GM23338 (cell line): ENCODE results near the gene SLC26A5. TPM values are rescaled to one million over a fixed set of nuclear protein-coding genes. Genes with fewer than 3 reads are reported as not detected.

Experiments used
- ATAC-seq: fragments of 200-7000 bp; cut with Tn5 transposase; 3 replicates; pipeline ENCODE4 v1.9.1; 2020
- DNase-seq: peaks from one replicate; pipeline ENCODE4 v3.0.0-alpha.2; 2015; ENCODE audit warnings: low spot score
- H2AFZ ChIP-seq: fragments of 200-600 bp; sonication (generic); 2 replicates; pipeline ENCODE4 v1.8.0; 2016; ENCODE audit warnings: antibody characterized with exemption, mild to moderate bottlenecking, moderate library complexity
- H3F3A ChIP-seq: fragments of 200-600 bp; sonication (generic); replicated peaks from 2 replicates; pipeline ENCODE4 v1.8.0; 2017; ENCODE audit warnings: antibody characterized with exemption, mixed run types, low read depth
- H3K27ac ChIP-seq: fragments of 200-600 bp; sonication (generic); 2 replicates; pipeline ENCODE4 v1.6.1; 2016; ENCODE audit warnings: low read depth
- H3K27me3 ChIP-seq: fragments of 200-600 bp; sonication (generic); 2 replicates; pipeline ENCODE4 v1.8.0; 2016; ENCODE audit warnings: mild to moderate bottlenecking, mixed run types, moderate library complexity; ENCODE audit not compliant: insufficient read depth
- H3K36me3 ChIP-seq: fragments of 200-600 bp; sonication (generic); 2 replicates; pipeline ENCODE4 v1.8.0; 2016; ENCODE audit warnings: mild to moderate bottlenecking; ENCODE audit not compliant: insufficient read depth
- H3K4me1 ChIP-seq: fragments of 200-600 bp; sonication (generic); 2 replicates; pipeline ENCODE4 v1.8.0; 2016; ENCODE audit warnings: mild to moderate bottlenecking, moderate library complexity; ENCODE audit not compliant: insufficient read depth
- H3K4me2 ChIP-seq: fragments of 200-600 bp; sonication (generic); 2 replicates; pipeline ENCODE4 v1.7.1; 2017; ENCODE audit warnings: mixed run types
- H3K4me3 ChIP-seq: fragments of 200-600 bp; sonication (generic); 2 replicates; pipeline ENCODE4 v1.6.1; 2016; ENCODE audit warnings: mixed run types
- H3K79me2 ChIP-seq: fragments of 200-600 bp; sonication (generic); replicated peaks from 2 replicates; pipeline ENCODE4 v1.8.0; 2017; ENCODE audit warnings: mild to moderate bottlenecking; ENCODE audit not compliant: insufficient read depth
- H3K9me2 ChIP-seq: fragments of 200-600 bp; sonication (generic); 2 replicates; pipeline ENCODE4 v1.8.0; 2017; ENCODE audit not compliant: insufficient read depth
- H4K20me1 ChIP-seq: fragments of 200-600 bp; sonication (generic); replicated peaks from 2 replicates; pipeline ENCODE4 v1.8.0; 2017; ENCODE audit warnings: mild to moderate bottlenecking; ENCODE audit not compliant: insufficient read depth
- H3K27ac Mint-ChIP-seq: 2 replicates; pipeline ENCODE4 v1.8.0; 2020; ENCODE audit warnings: inconsistent platforms, mild to moderate bottlenecking, moderate library complexity, mixed read lengths
- H3K27me3 Mint-ChIP-seq: 3 replicates; pipeline ENCODE4 v1.8.0; 2022; ENCODE audit warnings: low read depth, mild to moderate bottlenecking, moderate library complexity, mixed read lengths, inconsistent platforms; ENCODE audit not compliant: insufficient read depth, poor library complexity
- H3K36me3 Mint-ChIP-seq: 3 replicates; pipeline ENCODE4 v1.8.0; 2021; ENCODE audit warnings: low read depth, mild to moderate bottlenecking, inconsistent platforms, moderate library complexity, mixed read lengths
- H3K4me1 Mint-ChIP-seq: 3 replicates; pipeline ENCODE4 v1.8.0; 2020; ENCODE audit warnings: mild to moderate bottlenecking, inconsistent platforms, mixed read lengths
- H3K4me3 Mint-ChIP-seq: 3 replicates; pipeline ENCODE4 v1.8.0; 2021; ENCODE audit warnings: moderate library complexity, mild to moderate bottlenecking, inconsistent platforms, mixed read lengths
- H3K9me3 Mint-ChIP-seq: 3 replicates; pipeline ENCODE4 v1.8.0; 2020; ENCODE audit warnings: moderate library complexity, mild to moderate bottlenecking, inconsistent platforms, mixed read lengths
- CTCF ChIP-seq, 2 experiments: fragments of 200-600 bp in 1 of 2; sonication (generic) in 1 of 2; conservative IDR thresholded peaks; 2 replicates each; pipeline versions ENCODE4 v1.5.1 to v1.6.1; 2016 to 2017; ENCODE audit warnings: antibody characterized with exemption in 2 of 2, low read depth in 2 of 2, mild to moderate bottlenecking in 2 of 2, moderate library complexity in 1 of 2
- ETS1 ChIP-seq: IDR thresholded peaks from 2 replicates; pipeline ENCODE4 v1.6.1; 2016; ENCODE audit warnings: antibody characterized with exemption
- JUNB ChIP-seq: IDR thresholded peaks from one replicate; pipeline ENCODE4 v1.6.1; 2016; ENCODE audit warnings: antibody characterized with exemption; ENCODE audit not compliant: unreplicated experiment
- REST ChIP-seq: IDR thresholded peaks from one replicate; pipeline ENCODE4 v1.6.1; 2018; ENCODE audit warnings: antibody characterized with exemption; ENCODE audit not compliant: unreplicated experiment
- STAT1 ChIP-seq: IDR thresholded peaks from one replicate; pipeline ENCODE4 v1.6.1; 2016; ENCODE audit warnings: antibody characterized with exemption; ENCODE audit not compliant: unreplicated experiment
- polyA plus RNA-seq: library from polyadenylated mRNA; unstranded; fragments of >200 nt; fragmentation: Nextera tagmentation; extraction: Ambion mirVana; gene quantifications from 2 replicates; pipeline ENCODE4 v1.2.1, GENCODE V29; 2016
- total RNA-seq: library from RNA; depleted of rRNA; stranded (reverse); fragments of >200 nt; shearing (Covaris generic); gene quantifications from 2 replicates; pipeline ENCODE4 v1.2.3, GENCODE V29; 2014
- TF ChIP-seq, protein P1 (sequence below): fragments of 250-450 bp; sonication (Bioruptor Pico); IDR thresholded peaks from 2 replicates; pipeline ENCODE4 v1.5.0; 2020; ENCODE audit warnings: mild to moderate bottlenecking, moderate library complexity

SLC26A5 gene
- total and polyA plus RNA-seq, 2 experiments from 2014 or later, result 0.49 to 1.0 TPM

DNA sequence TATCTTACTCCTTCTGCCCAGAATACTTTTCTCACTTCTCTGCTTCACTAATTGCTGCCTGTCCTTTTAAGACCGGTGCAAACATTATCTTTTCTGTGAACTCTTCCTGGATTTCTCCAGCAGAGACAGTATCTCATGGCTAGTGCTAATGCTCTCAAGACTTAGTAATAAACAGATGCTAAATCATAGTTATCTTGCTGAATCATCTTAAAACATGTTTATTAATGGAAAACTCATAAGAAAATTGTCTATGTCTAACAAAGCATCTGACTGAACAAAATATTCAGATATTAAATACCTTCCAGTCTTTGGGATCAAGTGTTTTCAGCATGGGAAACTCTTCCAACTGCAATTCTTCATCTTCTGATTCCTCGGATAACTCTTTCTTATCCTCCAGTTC, 104.5 kb downstream of the SLC26A5 start (continued):
- TF ChIP-seq CTCF (conservative IDR thresholded peaks at IDR 0.05; ENCODE audit: low read depth in 2 of 2), result no peak

DNA sequence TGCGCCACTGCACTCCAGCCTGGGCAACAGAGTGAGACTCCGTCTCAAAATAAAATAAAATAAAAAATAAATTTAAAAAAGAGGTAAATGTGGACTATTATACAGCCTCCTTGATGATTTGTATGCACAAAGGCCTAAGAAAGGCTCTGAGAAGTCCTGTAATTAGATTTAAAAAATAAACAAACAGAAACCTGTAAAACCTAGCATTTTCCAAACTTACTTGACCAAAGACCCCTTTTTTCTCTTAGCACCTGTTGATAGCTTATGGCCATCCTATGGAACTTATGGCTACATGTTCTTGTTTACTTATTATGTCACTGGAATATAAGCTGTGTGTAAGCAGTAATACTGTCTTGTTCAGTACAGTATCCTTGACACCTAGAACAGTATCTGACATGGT, 107.1 kb downstream of the SLC26A5 start:
- Mint-ChIP-seq H3K36me3 (peaks cover 68% of the 10 kb centered on the region), H3K4me1 (no peaks in the 10 kb centered on the region), H3K27ac (no peak overlapping the region), H3K4me3 (no peak overlapping the region), H3K9me3 (no peaks in the 10 kb centered on the region), H3K27me3 (no peaks in the 10 kb centered on the region)
- Histone ChIP-seq H3F3A (no peaks in the 10 kb centered on the region), H3K79me2 (peaks cover 97% of the 10 kb centered on the region), H3K9me2 (no peaks in the 10 kb centered on the region), H4K20me1 (peaks cover 18% of the 10 kb centered on the region), H3K36me3 (peaks cover 59% of the 10 kb centered on the region), H3K4me2 (no peak overlapping the region), H3K4me3 (no peak overlapping the region), H3K27me3 (no peaks in the 10 kb centered on the region), H3K4me1 (peaks cover 8% of the 10 kb centered on the region; the same call in 1 of the 2 replicates), H3K27ac (no peak overlapping the region), H2AFZ (no peak overlapping the region)
- DNase-seq, result no peak
- TF ChIP-seq, protein P1, sequence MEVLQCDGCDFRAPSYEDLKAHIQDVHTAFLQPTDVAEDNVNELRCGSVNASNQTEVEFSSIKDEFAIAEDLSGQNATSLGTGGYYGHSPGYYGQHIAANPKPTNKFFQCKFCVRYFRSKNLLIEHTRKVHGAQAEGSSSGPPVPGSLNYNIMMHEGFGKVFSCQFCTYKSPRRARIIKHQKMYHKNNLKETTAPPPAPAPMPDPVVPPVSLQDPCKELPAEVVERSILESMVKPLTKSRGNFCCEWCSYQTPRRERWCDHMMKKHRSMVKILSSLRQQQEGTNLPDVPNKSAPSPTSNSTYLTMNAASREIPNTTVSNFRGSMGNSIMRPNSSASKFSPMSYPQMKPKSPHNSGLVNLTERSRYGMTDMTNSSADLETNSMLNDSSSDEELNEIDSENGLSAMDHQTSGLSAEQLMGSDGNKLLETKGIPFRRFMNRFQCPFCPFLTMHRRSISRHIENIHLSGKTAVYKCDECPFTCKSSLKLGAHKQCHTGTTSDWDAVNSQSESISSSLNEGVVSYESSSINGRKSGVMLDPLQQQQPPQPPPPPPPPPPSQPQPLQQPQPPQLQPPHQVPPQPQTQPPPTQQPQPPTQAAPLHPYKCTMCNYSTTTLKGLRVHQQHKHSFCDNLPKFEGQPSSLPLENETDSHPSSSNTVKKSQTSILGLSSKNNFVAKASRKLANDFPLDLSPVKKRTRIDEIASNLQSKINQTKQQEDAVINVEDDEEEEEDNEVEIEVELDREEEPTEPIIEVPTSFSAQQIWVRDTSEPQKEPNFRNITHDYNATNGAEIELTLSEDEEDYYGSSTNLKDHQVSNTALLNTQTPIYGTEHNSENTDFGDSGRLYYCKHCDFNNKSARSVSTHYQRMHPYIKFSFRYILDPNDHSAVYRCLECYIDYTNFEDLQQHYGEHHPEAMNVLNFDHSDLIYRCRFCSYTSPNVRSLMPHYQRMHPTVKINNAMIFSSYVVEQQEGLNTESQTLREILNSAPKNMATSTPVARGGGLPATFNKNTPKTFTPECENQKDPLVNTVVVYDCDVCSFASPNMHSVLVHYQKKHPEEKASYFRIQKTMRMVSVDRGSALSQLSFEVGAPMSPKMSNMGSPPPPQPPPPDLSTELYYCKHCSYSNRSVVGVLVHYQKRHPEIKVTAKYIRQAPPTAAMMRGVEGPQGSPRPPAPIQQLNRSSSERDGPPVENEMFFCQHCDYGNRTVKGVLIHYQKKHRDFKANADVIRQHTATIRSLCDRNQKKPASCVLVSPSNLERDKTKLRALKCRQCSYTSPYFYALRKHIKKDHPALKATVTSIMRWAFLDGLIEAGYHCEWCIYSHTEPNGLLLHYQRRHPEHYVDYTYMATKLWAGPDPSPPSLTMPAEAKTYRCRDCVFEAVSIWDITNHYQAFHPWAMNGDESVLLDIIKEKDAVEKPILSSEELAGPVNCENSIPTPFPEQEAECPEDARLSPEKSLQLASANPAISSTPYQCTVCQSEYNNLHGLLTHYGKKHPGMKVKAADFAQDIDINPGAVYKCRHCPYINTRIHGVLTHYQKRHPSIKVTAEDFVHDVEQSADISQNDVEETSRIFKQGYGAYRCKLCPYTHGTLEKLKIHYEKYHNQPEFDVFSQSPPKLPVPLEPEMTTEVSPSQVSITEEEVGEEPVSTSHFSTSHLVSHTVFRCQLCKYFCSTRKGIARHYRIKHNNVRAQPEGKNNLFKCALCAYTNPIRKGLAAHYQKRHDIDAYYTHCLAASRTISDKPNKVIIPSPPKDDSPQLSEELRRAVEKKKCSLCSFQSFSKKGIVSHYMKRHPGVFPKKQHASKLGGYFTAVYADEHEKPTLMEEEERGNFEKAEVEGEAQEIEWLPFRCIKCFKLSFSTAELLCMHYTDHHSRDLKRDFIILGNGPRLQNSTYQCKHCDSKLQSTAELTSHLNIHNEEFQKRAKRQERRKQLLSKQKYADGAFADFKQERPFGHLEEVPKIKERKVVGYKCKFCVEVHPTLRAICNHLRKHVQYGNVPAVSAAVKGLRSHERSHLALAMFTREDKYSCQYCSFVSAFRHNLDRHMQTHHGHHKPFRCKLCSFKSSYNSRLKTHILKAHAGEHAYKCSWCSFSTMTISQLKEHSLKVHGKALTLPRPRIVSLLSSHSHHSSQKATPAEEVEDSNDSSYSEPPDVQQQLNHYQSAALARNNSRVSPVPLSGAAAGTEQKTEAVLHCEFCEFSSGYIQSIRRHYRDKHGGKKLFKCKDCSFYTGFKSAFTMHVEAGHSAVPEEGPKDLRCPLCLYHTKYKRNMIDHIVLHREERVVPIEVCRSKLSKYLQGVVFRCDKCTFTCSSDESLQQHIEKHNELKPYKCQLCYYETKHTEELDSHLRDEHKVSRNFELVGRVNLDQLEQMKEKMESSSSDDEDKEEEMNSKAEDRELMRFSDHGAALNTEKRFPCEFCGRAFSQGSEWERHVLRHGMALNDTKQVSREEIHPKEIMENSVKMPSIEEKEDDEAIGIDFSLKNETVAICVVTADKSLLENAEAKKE (CRISPR knock-in tag), result no peak
- no peak for TF ChIP-seq REST
- no peak for TF ChIP-seq ETS1
- TF ChIP-seq JUNB, result no peak
- TF ChIP-seq STAT1, result no peak
- no peak for ATAC-seq
